Activated CD4-positive, CD25-positive, alpha-beta regulatory T cell treated with anti-CD3 and anti-CD28 coated beads, Interleukin-2, amount 50 U/mL, for 72 hours (primary cell): ENCODE data around the gene EXOSC5.
"Not testable (repeated sequence)": the region's sequence is repeated elsewhere in the genome, so short reads cannot be mapped to it uniquely, and the experiment has no call there.

ENCODE experiments used
- DNase-seq: peaks from one replicate; pipeline ENCODE4 v3.0.0; 2021

The EXOSC5 gene

DNA sequence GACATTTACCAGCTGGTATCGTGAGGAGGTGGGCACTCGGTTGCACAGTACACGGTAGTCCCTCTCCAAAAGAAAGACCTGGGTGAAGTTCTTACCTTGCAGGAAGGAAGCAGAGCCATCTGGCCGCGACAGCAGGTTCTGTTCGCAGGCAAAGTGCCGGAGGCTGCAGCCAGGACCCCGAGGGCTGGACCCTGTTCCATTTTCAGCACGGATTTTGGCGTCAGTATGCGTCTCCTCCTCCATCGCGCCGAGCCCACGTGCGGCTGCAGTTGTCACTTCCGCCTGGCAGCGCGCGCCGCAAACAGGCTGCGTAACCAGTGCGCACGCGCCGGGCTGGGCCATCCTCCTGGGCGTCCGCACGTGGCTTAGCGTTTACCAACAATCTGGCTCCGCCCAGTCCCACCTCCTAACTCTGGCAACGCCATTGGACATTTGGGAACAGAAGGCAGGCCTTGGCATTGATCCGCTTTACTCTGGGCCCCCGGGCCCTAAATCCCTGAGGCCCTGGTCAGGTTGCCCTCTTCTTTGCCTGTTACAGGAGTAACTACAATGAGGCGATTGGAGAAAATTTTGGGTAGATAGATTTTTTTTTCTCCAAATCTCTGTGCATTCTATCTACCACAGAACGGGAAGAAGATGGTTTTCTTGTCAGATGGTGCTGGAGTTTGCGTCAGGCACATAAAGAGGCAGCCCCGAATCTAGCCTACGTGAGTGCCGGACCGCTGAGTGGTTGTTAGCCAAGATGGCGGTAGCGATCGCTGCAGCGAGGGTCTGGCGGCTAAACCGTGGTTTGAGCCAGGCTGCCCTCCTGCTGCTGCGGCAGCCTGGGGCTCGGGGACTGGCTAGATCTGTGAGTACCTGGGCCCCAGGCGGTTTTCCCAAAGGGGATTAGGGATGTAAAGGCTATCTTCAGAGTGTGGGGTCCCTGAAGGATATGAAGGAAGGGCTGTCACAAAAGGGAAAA is at the start of gene EXOSC5, which contains the start of gene BCKDHA:
Gene EXOSC5 (minus strand): TSS at position 274 of the 964 bp plus-strand sequence. CDS start 31 bp downstream, at position 243.
Gene BCKDHA (plus strand): TSS at position 733 of the 964 bp plus-strand sequence. CDS start 10 bp downstream, at position 743.
- peak; percentile 98 for DNase-seq

- DNase-seq = no peak
These were observed 48.4 kb upstream of the EXOSC5 start for GRCh38 chr19:41445575-41445974.

GRCh38 chr19:41443813-41444455 is 46.8 kb upstream of the EXOSC5 start:
- DNase-seq = no peak

GRCh38 chr19:41442473-41443355 is 45.6 kb upstream of the EXOSC5 start, which contains the start of gene ERICH4:
ERICH4 (plus strand) TSS chr19:41443156; CDS start chr19:41443170, 14 bp downstream.
- no peak for DNase-seq

DNA sequence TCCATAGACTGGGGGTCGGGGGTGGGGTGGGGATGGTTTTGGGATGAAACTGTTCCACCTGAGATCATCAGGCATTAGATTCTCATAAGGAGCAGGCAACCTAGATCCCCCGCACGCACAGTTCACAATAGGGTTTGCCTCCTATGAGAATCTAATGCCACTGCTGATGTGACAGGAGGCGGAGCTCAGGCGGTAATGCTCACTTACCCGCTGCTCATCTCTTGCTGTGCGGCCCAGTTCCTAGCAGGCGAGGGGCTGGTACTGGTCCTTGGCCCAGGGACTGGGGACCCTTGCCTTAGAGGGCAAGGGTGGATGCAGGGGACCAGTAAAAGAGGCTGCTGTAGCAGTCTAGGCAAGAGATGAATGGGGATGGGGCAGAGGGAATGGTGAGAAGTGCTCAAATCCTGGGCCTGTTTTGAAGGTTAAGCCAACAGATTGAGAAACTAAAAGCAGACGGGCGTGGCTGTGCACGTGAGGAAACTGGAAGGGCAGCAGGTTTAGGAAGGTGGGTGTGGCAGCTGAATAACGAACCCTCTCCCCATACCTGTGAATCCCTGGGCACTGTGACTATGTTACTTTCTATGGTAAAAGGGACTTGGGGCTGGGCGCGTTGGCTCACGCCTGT is 44.3 kb upstream of the EXOSC5 start:
- peak; percentile 17 for DNase-seq

GRCh38 chr19:41439441-41440222 is 42.5 kb upstream of the EXOSC5 start, which contains the start of gene DMAC2:
DMAC2 (minus strand) TSS chr19:41439912; CDS start chr19:41439899, 13 bp downstream.
- peak; percentile 89 for DNase-seq

DNA sequence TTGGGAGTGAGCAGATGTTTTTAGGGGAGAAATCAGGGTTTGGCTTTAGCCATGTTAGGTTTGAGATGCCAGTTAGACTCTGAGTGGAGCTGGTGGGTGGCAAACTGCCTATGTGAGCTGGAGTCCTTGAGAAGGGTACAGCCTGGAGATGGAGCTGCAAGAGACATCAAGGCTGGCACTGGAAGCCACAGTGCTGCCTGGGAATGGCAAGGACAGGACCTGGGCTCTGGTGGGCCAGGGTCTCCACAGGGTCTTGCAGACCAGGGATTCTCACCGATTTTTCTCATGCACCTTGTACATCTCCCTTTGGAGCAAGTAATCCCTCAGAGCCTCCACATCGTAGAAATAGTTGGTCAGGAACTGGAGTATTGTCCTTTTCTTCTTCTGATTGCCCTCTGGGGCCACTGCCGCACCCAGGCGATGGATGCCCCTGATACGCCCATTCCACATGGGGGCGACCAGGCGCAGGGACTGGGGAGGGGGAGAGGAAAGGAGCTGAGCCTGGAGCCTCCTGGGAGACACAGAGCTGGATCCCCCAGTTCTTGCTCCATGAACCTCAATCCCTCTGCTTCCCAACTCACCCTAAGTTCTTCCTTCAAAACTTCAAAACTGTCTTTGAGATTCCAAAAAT is 40.9 kb upstream of the EXOSC5 start:
- no peak for DNase-seq

- no peak for DNase-seq
These were observed 39.5 kb upstream of the EXOSC5 start for GRCh38 chr19:41436674-41436951.

GRCh38 chr19:41435936-41436673 is 38.9 kb upstream of the EXOSC5 start:
- DNase-seq = no peak

DNA sequence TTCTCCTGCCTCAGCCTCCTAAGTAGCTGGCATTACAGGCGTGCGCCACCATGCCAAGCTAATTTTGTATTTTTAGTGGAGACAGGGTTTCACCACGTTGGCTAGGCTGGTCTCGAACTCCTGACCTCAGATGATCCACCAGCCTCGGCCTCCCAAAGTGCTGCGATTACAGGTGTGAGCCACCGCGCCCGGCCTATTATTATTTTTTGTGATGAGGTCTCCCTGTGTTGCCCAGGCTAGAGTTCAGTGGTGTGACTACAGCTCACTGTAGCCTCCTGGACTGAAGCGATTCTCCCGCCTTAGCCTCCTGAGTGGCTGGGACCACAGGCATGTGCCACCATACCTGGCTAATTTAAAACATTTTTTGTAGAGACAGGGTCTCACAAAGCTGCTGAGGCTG is 38.2 kb upstream of the EXOSC5 start:
- DNase-seq = not testable (repeated sequence)

- no peak for DNase-seq
These were observed 37.3 kb upstream of the EXOSC5 start for GRCh38 chr19:41434450-41434849.

DNA sequence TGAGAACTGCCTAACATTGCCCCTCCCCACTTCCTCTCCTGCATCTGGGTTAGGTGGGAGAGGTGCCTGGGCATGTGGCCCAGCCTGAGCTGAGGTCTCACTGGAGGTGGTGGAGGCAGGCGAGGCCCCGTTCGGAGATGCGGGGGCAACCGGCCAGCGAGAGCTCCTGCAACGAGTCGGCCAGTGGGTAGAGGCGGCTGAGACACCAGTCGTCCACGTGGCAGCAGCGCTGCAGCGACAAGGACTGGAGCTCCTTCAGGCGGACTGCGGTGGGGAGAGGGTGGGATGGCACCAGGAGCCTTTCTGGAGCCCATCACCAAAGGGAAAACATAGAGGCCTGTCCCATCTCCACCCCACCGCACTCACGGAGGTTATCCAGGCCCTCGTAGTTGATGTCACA is 36.0 kb upstream of the EXOSC5 start:
- DNase-seq = no peak

- no peak for DNase-seq
These were observed 34.5 kb upstream of the EXOSC5 start for GRCh38 chr19:41431426-41432386.

DNA sequence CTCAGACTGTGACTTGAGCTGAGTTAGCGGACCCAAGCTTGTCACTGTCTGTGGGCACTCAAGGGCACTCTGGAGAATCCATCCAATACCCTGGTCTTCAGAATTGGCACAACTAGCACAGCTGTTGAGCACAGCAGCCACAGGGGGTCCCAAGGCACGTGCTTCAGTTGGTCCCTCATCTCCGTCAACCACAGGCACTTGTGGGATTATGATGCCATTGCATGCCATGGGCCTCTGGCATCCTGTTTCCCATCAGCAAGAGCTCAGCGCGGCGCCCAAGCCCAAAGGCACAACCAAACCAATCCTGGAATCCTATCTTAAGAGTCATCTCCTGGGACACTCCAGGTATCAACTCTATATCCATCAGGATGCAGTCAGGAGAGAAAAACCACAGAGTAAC is 33.8 kb upstream of the EXOSC5 start:
- no peak for DNase-seq

DNA sequence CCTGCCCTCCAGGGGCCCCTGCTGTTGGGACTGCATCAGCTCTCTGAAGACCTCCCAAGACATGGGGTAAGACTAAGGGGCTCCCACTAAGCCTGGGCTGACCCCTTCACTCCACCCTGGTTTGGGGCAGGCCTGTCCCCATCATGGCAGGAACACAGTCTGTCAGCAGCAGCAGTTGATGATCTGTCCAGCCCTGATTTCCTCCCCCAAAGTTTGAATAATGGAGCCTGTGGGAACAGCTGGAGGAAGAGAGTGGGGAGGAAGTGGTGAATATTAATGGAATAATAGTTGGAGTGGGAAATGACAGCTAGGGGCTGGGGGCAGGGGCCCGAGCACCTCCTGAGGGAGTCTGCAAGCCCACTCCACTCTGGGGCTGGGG is 31.3 kb upstream of the EXOSC5 start:
- no peak for DNase-seq

DNA sequence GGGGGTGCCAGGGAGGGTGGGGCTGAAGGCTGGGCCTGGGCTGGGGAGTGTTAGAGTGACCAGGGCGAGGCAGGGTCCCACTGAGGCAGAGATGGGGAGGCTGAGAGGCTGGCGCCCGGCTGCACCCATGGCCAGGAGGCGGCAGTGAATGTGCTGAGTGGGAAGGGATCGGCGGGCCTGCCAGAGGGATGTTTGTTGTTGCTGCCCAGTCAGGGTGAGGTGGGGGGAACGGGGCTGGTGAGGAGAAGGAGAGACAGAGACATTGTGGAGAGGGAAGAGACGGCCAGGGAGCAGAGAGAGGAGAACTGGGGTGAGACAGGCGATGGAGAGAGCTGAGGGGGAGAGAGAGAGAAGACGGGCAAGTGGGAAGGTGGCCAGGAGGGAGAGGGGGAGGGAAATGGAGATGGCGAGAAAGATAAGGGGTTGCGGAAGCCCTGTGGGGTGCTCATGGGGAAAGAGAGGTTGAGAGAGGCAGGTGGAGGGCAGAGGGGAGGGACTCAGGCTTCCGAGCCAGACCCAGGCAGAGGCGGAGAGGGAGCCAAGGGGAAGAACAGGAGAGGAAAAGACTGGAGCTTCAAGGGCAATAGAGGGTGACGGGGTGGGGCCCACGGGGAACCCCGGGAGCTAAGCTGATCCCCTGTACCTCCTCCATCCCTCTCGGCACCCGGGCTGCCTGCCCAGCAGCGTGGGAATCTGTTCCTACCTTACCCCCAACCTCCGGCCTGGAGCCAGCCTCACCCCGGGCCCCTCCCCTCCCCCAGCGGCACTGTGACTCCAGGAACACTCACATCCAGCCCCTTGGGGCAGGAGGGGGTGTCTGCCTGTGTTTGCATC is 30.7 kb upstream of the EXOSC5 start:
- peak; percentile 35 for DNase-seq

DNA sequence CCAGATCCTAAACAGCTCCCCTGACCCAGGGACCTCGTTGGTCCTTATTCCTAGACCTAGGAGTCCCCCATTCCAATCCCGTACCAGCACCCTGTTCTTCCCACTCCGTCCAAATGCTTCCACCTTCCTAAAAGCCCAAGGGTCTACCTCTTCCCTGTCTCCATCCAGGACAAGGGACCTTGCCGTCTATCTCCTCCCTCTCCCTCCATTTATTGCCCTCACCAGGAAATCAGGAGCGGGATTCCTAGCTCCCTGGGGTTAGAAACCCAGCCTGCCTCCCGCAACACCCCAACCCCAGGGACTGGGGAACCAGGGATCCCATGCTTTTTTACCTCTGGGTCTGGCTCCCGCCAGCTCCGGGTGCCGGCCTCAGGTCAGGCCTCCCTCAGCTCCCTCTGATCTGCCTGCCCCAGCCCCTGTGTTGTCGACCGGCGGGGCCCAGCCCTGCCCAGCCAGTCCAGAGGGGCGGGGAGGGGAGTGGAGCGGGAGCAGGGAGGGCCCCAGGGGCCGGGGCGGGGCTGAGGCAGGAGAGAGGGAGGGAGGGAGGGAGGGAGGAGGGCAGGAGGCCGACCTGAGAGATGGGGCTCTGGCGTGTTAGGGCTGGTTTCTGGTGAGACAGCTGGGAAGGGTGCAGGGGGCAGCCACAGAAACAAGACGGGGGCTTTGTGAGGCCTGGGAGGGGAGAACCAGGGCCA is 29.9 kb upstream of the EXOSC5 start, which contains the start of gene B3GNT8:
Gene B3GNT8 (minus strand): TSS at position 423 of the 695 bp plus-strand sequence. CDS start 596 bp downstream, outside the sequence.
- DNase-seq = peak; percentile 39
